HepG2 (cell line): ENCODE measurements around the gene LDLR. TPM values are rescaled to one million over a fixed set of nuclear protein-coding genes. Genes with fewer than 3 reads are reported as not detected.

Source experiments
- BORCS8-MEF2B ChIP-seq: sonication (generic); formaldehyde crosslinking; IDR thresholded peaks from 2 replicates; pipeline ENCODE4 v1.8.0; 2022; ENCODE audit warnings: mild to moderate bottlenecking, missing genetic modification reagents
- CC2D1A ChIP-seq: sonication (generic); formaldehyde crosslinking; IDR thresholded peaks from 2 replicates; pipeline ENCODE4 v1.8.1; 2023; ENCODE audit warnings: mild to moderate bottlenecking, missing genetic modification reagents
- CENPBD1 ChIP-seq: sonication (generic); formaldehyde crosslinking; IDR thresholded peaks from 2 replicates; pipeline ENCODE4 v1.8.0; 2022; ENCODE audit warnings: missing genetic modification reagents, low read depth, mild to moderate bottlenecking, borderline replicate concordance
- DNMT1 ChIP-seq: sonication (generic); formaldehyde crosslinking; IDR thresholded peaks from 2 replicates; pipeline ENCODE4 v1.5.1; 2020; ENCODE audit warnings: mild to moderate bottlenecking, missing genetic modification reagents
- DPF2 ChIP-seq: sonication (generic); formaldehyde crosslinking; IDR thresholded peaks from 2 replicates; pipeline ENCODE4 v1.4.0; 2020; ENCODE audit warnings: mild to moderate bottlenecking, low read depth, missing genetic modification reagents, borderline replicate concordance
- FOXA1 ChIP-seq, 2 experiments: fragments of 450-650 bp in 1 of 2; sonication (generic) in 1 of 2; formaldehyde crosslinking in 1 of 2; IDR thresholded peaks; 2 replicates each; pipeline versions ENCODE4 v1.4.0 to v1.6.1; 2016 to 2020; ENCODE audit warnings: missing genetic modification reagents in 1 of 2
- HDAC1 ChIP-seq: sonication (generic); formaldehyde crosslinking; IDR thresholded peaks from 2 replicates; pipeline ENCODE4 v1.5.1; 2020; ENCODE audit warnings: mild to moderate bottlenecking, missing genetic modification reagents
- MYC ChIP-seq: sonication (generic); formaldehyde crosslinking; IDR thresholded peaks from 2 replicates; pipeline ENCODE4 v1.9.0; 2021; ENCODE audit warnings: missing genetic modification reagents, borderline replicate concordance
- NCOA1 ChIP-seq: sonication (generic); formaldehyde crosslinking; IDR thresholded peaks from 2 replicates; pipeline ENCODE4 v1.9.0; 2021; ENCODE audit warnings: missing genetic modification reagents
- NFAT5 ChIP-seq: sonication (generic); formaldehyde crosslinking; IDR thresholded peaks from 2 replicates; pipeline ENCODE4 v1.4.0; 2020; ENCODE audit warnings: missing genetic modification reagents
- PATZ1 ChIP-seq: sonication (generic); formaldehyde crosslinking; IDR thresholded peaks from 2 replicates; pipeline ENCODE4 v1.4.0; 2020; ENCODE audit warnings: missing genetic modification reagents
- PHF20 ChIP-seq: sonication (generic); formaldehyde crosslinking; IDR thresholded peaks from 2 replicates; pipeline ENCODE4 v1.5.0; 2020; ENCODE audit warnings: mild to moderate bottlenecking, missing genetic modification reagents
- TGIF2 ChIP-seq: IDR thresholded peaks from 2 replicates; pipeline ENCODE4 v1.6.1; 2016; ENCODE audit warnings: control low read depth, missing compliant biosample characterization
- XBP1 ChIP-seq: sonication (generic); formaldehyde crosslinking; IDR thresholded peaks from 2 replicates; pipeline ENCODE4 v1.5.0; 2020; ENCODE audit warnings: missing genetic modification reagents
- ZBTB46 ChIP-seq: sonication (generic); formaldehyde crosslinking; IDR thresholded peaks from 2 replicates; pipeline ENCODE4 v1.4.0; 2020; ENCODE audit warnings: mild to moderate bottlenecking, missing genetic modification reagents, borderline replicate concordance
- ZMYM4 ChIP-seq: sonication (generic); formaldehyde crosslinking; IDR thresholded peaks from 2 replicates; pipeline ENCODE4 v1.8.1; 2023; ENCODE audit warnings: mild to moderate bottlenecking, missing genetic modification reagents
- ZNF276 ChIP-seq: sonication (generic); formaldehyde crosslinking; IDR thresholded peaks from 2 replicates; pipeline ENCODE4 v1.4.0; 2020; ENCODE audit warnings: mild to moderate bottlenecking, low read depth, missing genetic modification reagents
- ZNF572 ChIP-seq: sonication (generic); formaldehyde crosslinking; IDR thresholded peaks from 2 replicates; pipeline ENCODE4 v1.5.1; 2020; ENCODE audit warnings: mild to moderate bottlenecking, missing genetic modification reagents
- polyA plus RNA-seq, 8 experiments: library from polyadenylated mRNA; depleted of rRNA in 3 of 8; stranded (reverse) in 7 of 8; unstranded in 1 of 8; fragments of >200 nt; fragmentation: Illumina TruSeq in 4 of 8; extraction: Trizol in 4 of 8; gene quantifications; 2 replicates each; pipeline versions ENCODE4 v1.2.1 to v1.2.3, GENCODE V29; 2011 to 2016; ENCODE audit warnings: low read depth in 4 of 8, missing spikeins in 1 of 8, mixed read lengths in 1 of 8; ENCODE audit not compliant: insufficient read depth in 1 of 8
- total RNA-seq, 5 experiments: library from RNA; depleted of rRNA; stranded (reverse); fragments of >200 nt; fragmentation: Illumina TruSeq; extraction: Trizol; gene quantifications; 2 replicates each; pipeline ENCODE4 v1.2.3, GENCODE V29; 2016; ENCODE audit warnings: low read depth in 1 of 5

LDLR gene
- total and polyA plus RNA-seq, 2 of the 13 experiments (the other 11 are each of a cell fraction or from before 2014, with no cell fraction given), result 51.6 to 92.5 TPM

GRCh38 chr19:11090264-11090996 lies 1.2 kb downstream of the LDLR start (continued):
- 0 out of 2 replicates have a peak, but pooled peaks have one; percentile 11 for TF ChIP-seq BORCS8-MEF2B (CRISPR knock-in tag)
- TF ChIP-seq NFAT5 (CRISPR knock-in tag), result no peak
- no peak for TF ChIP-seq XBP1
- TF ChIP-seq TGIF2 (CRISPR knock-in tag), result no peak; the same call in 1 of the 2 replicates
- TF ChIP-seq ZBTB46 (CRISPR knock-in tag), result no peak
- no peak; the same call in 1 of the 2 replicates for TF ChIP-seq ZMYM4 (CRISPR knock-in tag)
- no peak for TF ChIP-seq PHF20 (CRISPR knock-in tag)
- TF ChIP-seq MYC, result peak; percentile 68
- TF ChIP-seq FOXA1 (IDR thresholded peaks at IDR 0.05), result no peak
- peak; percentile 60; the same call in 1 of the 2 replicates for TF ChIP-seq FOXA1 (CRISPR knock-in tag; IDR thresholded peaks at IDR 0.05)
- no peak for TF ChIP-seq ZNF572 (CRISPR knock-in tag)
- peak; percentile 72; the same call in 1 of the 2 replicates for TF ChIP-seq PATZ1
- TF ChIP-seq DNMT1 (CRISPR knock-in tag), result no peak
- TF ChIP-seq HDAC1 (CRISPR knock-in tag), result peak; percentile 32
- no peak for TF ChIP-seq CENPBD1
- TF ChIP-seq CC2D1A (CRISPR knock-in tag), result no peak
- no peak; the same call in 1 of the 2 replicates for TF ChIP-seq ZNF276 (CRISPR knock-in tag)
- no peak; the same call in 1 of the 2 replicates for TF ChIP-seq NCOA1
- TF ChIP-seq DPF2 (CRISPR knock-in tag), result no peak
